Fibroblast of lung (primary cell): Measurements from ENCODE around the gene NCAPH2.

ENCODE experiments used
- EZH2 ChIP-seq: IDR thresholded peaks from 2 replicates; pipeline ENCODE4 v1.5.1; 2012; ENCODE audit warnings: low read length, control low read depth, mild to moderate bottlenecking; ENCODE audit errors: missing control alignments
- TF ChIP-seq, protein P1 (sequence below), 2 donors: IDR thresholded peaks in 1 of 2; conservative IDR thresholded peaks in 1 of 2; 1 replicate in 1 of 2; 2 replicates in 1 of 2; pipeline ENCODE4 v1.5.1; 2011 to 2012; ENCODE audit warnings: low read length in 2 of 2, control low read depth in 1 of 2, inconsistent platforms in 1 of 2, low read depth in 1 of 2, mild to moderate bottlenecking in 1 of 2

DNA sequence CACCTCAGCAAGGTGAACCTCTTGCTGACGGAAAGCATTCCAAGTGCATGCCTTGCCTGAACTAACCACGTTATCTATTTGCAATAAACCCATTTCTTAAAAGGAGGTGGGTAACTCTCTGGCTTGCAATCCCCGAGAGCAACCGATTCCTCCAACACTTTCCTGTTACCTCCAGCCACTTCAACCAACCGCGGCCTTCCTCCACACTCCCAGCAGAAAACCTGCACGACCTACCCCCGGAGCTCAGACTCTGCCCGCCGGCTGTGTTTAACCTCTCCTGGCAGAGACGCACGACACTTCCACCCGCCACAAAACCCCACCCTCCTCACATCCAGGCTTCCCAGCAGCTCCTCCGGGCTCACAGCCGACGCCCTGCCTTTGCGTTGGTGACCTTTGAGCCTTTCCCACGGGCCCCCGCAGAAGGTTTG is 16.7 kb downstream of the NCAPH2 start:
- TF ChIP-seq, protein P1, sequence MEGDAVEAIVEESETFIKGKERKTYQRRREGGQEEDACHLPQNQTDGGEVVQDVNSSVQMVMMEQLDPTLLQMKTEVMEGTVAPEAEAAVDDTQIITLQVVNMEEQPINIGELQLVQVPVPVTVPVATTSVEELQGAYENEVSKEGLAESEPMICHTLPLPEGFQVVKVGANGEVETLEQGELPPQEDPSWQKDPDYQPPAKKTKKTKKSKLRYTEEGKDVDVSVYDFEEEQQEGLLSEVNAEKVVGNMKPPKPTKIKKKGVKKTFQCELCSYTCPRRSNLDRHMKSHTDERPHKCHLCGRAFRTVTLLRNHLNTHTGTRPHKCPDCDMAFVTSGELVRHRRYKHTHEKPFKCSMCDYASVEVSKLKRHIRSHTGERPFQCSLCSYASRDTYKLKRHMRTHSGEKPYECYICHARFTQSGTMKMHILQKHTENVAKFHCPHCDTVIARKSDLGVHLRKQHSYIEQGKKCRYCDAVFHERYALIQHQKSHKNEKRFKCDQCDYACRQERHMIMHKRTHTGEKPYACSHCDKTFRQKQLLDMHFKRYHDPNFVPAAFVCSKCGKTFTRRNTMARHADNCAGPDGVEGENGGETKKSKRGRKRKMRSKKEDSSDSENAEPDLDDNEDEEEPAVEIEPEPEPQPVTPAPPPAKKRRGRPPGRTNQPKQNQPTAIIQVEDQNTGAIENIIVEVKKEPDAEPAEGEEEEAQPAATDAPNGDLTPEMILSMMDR (conservative IDR thresholded peaks at IDR 0.05 in 1 of 2, IDR thresholded peaks at IDR 0.05 in 1 of 2; ENCODE audit: low read depth in 1 of 2, low read length in 2 of 2) = no peak
- TF ChIP-seq EZH2 = no peak
